MM.1S (cell line): ENCODE measurements around the gene TOLLIP.

ENCODE experiments used
- CTCF ChIP-seq: fragments of 300-600 bp; sonication (generic); IDR thresholded peaks from 2 replicates; pipeline ENCODE4 v1.5.1; 2016; ENCODE audit warnings: antibody characterized with exemption, low read length, mixed read lengths
- EZH2phosphoT487 ChIP-seq: fragments of 300-600 bp; sonication (generic); IDR thresholded peaks from 2 replicates; pipeline ENCODE4 v1.6.1; 2018; ENCODE audit warnings: antibody characterized with exemption, low read length

DNA sequence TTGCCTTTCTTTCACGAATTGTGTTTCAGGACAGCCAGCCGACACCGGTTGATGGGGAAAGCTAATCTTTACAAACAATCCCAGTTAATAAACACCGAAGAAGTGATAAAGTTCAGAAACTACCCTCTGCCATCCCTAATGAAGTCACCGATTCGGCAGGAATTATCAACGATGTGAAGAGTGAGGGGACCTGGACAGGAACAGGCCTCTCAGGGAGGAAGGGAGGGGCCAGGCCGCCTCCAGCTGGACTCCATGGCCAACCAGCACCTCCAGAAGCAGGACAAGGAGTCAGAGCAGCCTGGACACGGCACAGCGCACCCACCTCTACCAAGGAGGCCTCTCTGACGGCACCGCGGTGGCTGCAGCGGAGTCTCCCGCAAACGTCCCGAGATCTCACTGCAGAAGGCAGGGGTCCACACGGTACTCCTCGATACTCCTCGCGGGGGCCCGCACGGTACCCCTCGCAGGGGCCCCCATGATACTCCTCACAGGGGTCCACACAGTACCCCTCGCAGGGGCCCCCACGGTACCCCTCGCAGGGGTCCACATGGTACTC is 3.9 kb downstream of the TOLLIP start:
- TF ChIP-seq CTCF: no peak
- no peak for TF ChIP-seq EZH2phosphoT487
